Smooth muscle cell (in vitro differentiated cells): ENCODE data around the gene NYNRIN. TPM values are rescaled to one million over a fixed set of nuclear protein-coding genes. Genes with fewer than 3 reads are reported as not detected.

Experiments
- DNase-seq: peaks from one replicate; lab custom pipeline; 2025; ENCODE audit not compliant: unreplicated experiment; lab: John Stamatoyannopoulos, UW
- H2AFZ ChIP-seq: fragments of 200-600 bp; sonication (generic); 2 replicates; pipeline ENCODE4 v1.6.0; 2016; ENCODE audit warnings: antibody characterized with exemption, low read depth, mild to moderate bottlenecking
- H3F3A ChIP-seq: fragments of 200-600 bp; sonication (generic); 2 replicates; pipeline ENCODE4 v1.6.0; 2017; ENCODE audit warnings: antibody characterized with exemption, low read depth
- H3K27ac ChIP-seq: fragments of 200-600 bp; sonication (generic); 2 replicates; pipeline ENCODE4 v1.5.1; 2016; ENCODE audit warnings: low read depth, mild to moderate bottlenecking
- H3K27me3 ChIP-seq: fragments of 200-600 bp; sonication (generic); 2 replicates; pipeline ENCODE4 v1.6.1; 2016; ENCODE audit warnings: low read depth, mild to moderate bottlenecking
- H3K36me3 ChIP-seq: fragments of 200-600 bp; sonication (generic); 2 replicates; pipeline ENCODE4 v1.5.1; 2016; ENCODE audit warnings: low read depth
- H3K4me1 ChIP-seq: fragments of 200-600 bp; sonication (generic); 2 replicates; pipeline ENCODE4 v1.5.1; 2016; ENCODE audit warnings: low read depth
- H3K4me2 ChIP-seq: fragments of 200-600 bp; sonication (generic); 2 replicates; pipeline ENCODE4 v1.6.0; 2016; ENCODE audit warnings: mild to moderate bottlenecking
- H3K4me3 ChIP-seq: fragments of 200-600 bp; sonication (generic); 2 replicates; pipeline ENCODE4 v1.5.1; 2016; ENCODE audit warnings: mild to moderate bottlenecking
- H3K79me2 ChIP-seq: fragments of 200-600 bp; sonication (generic); 2 replicates; pipeline ENCODE4 v1.6.0; 2016; ENCODE audit warnings: low read depth, mild to moderate bottlenecking
- H3K9ac ChIP-seq: fragments of 200-600 bp; sonication (generic); 2 replicates; pipeline ENCODE4 v1.6.0; 2016; ENCODE audit warnings: low read depth
- H3K9me3 ChIP-seq: fragments of 200-600 bp; sonication (generic); replicated peaks from 2 replicates; pipeline ENCODE4 v1.5.1; 2016; ENCODE audit warnings: low read depth
- H4K20me1 ChIP-seq: fragments of 200-600 bp; sonication (generic); 2 replicates; pipeline ENCODE4 v1.6.0; 2016; ENCODE audit warnings: low read depth
- WGBS: methylation state at CpG from one replicate; pipeline ENCODE4 v1.1.7; 2016; ENCODE audit warnings: low lambda C conversion rate; 5-methylcytosine and 5-hydroxymethylcytosine counted together
- polyA plus RNA-seq: library from polyadenylated mRNA; unstranded; fragments of >200 nt; fragmentation: Nextera tagmentation; extraction: Ambion mirVana; gene quantifications from 2 replicates; pipeline ENCODE4 v1.2.1, GENCODE V29; 2016
- total RNA-seq: library from RNA; depleted of rRNA; stranded (reverse); fragments of >200 nt; gene quantifications from 2 replicates; pipeline ENCODE4 v1.2.3, GENCODE V29; 2014
- TF ChIP-seq, protein P1 (sequence below): fragments of 200-600 bp; sonication (generic); IDR thresholded peaks from 2 replicates; pipeline ENCODE4 v1.5.1; 2017; ENCODE audit warnings: borderline replicate concordance, mild to moderate bottlenecking, antibody characterized with exemption; ENCODE audit not compliant: insufficient read depth, poor library complexity, severe bottlenecking

Gene NYNRIN
- total and polyA plus RNA-seq, 2 experiments from 2014 or later, result 30.3 to 38.0 TPM

- Histone ChIP-seq H4K20me1 (peaks cover 6% of the 10 kb centered on the region), H2AFZ (peak overlapping the region; percentile 51), H3K4me2 (peak overlapping the region; percentile 100), H3K79me2 (peaks cover 4% of the 10 kb centered on the region), H3K27me3 (no peaks in the 10 kb centered on the region), H3K9me3 (no peaks in the 10 kb centered on the region), H3F3A (peaks cover 11% of the 10 kb centered on the region), H3K27ac (peak overlapping the region; percentile 97), H3K4me1 (peaks cover 15% of the 10 kb centered on the region), H3K9ac (no peak overlapping the region), H3K36me3 (no peaks in the 10 kb centered on the region), H3K4me3 (no peak overlapping the region)
- WGBS, result 93% methylated on average over 1 of the region's 1 CpG
- TF ChIP-seq, protein P1, sequence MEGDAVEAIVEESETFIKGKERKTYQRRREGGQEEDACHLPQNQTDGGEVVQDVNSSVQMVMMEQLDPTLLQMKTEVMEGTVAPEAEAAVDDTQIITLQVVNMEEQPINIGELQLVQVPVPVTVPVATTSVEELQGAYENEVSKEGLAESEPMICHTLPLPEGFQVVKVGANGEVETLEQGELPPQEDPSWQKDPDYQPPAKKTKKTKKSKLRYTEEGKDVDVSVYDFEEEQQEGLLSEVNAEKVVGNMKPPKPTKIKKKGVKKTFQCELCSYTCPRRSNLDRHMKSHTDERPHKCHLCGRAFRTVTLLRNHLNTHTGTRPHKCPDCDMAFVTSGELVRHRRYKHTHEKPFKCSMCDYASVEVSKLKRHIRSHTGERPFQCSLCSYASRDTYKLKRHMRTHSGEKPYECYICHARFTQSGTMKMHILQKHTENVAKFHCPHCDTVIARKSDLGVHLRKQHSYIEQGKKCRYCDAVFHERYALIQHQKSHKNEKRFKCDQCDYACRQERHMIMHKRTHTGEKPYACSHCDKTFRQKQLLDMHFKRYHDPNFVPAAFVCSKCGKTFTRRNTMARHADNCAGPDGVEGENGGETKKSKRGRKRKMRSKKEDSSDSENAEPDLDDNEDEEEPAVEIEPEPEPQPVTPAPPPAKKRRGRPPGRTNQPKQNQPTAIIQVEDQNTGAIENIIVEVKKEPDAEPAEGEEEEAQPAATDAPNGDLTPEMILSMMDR, result no peak
- DNase-seq, result no peak
Measured at GRCh38 chr14:24364841-24365240, 34.0 kb upstream of the NYNRIN start.

DNA sequence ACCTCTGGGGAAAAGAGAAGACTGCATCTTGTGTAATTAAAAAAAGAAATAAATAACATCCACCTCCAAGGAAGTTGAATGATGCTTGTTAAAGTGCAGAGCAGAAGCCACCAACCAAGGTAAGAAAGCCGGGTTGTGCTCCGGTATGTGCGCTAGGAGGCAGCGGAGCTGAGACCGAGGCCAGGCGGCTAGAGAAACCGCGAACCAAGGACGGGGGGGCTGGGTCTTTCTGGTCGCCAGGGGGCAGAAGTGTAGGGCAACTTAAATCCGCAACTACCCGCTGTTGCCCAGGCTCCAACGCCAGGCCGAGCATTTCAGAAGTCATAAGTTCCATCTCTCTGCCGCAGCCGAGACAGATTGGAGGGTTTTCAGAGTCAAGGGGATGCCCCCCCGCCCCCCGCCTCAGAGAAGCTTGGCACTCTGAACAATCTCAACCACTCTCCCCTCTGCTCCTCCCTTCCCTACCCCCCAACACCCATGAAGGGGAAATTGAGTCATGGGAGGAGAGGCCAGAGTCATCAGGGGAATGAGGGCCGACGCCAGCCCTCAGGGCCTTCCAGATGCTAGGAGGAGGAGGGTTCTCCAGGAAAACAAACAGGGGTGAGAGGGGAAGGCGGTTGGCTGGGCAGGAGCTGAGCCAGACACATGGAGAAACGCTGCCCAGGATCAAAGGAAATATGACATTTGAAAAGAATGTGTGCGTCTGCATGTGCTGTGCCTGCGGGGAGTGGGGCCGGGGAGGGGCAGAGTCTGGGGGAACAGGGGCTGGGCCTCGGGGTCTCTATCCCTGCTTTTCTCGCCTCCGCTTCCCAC lies 33.0 kb upstream of the NYNRIN start:
- Histone ChIP-seq H3K4me2 (peak overlapping the region; percentile 100), H4K20me1 (peaks cover 13% of the 10 kb centered on the region), H2AFZ (peak overlapping the region; percentile 81), H3F3A (peaks cover 11% of the 10 kb centered on the region), H3K4me1 (peaks cover 16% of the 10 kb centered on the region), H3K9ac (peak overlapping the region; percentile 87), H3K9me3 (no peaks in the 10 kb centered on the region), H3K4me3 (peak overlapping the region; percentile 99), H3K27me3 (no peaks in the 10 kb centered on the region), H3K36me3 (no peaks in the 10 kb centered on the region), H3K27ac (peak overlapping the region; percentile 97), H3K79me2 (peaks cover 4% of the 10 kb centered on the region)
- WGBS, result under 1% methylated on average over 23 of the region's 28 CpGs
- TF ChIP-seq, protein P1, result peak; percentile 77
- peak; percentile 52 for DNase-seq

DNA sequence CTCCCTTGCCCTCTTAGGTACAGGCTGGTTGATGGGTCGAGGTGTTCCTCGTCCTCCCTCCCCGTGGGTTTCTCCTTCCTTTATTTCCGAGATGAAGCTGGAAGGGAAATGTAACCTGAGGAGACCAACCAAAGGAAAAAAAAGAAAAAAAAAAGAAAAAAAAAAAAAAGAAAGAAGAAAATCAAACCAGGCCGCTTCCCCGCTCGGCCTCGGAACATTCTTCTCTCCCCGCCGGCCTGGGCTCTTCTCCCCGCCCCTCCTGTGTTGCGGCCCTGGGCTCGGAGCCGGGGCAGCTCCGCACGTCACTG lies 32.4 kb upstream of the NYNRIN start:
- peak overlapping the region; percentile 97 for H3K27ac ChIP-seq
- H3K4me3 ChIP-seq, result peak overlapping the region; percentile 99
- H3K4me1 ChIP-seq, result peaks cover 18% of the 10 kb centered on the region
- DNase-seq, result no peak
- H3K9ac ChIP-seq, result peak overlapping the region; percentile 87
- peaks cover 19% of the 10 kb centered on the region for H4K20me1 ChIP-seq
- peaks cover 11% of the 10 kb centered on the region for H3F3A ChIP-seq
- TF ChIP-seq, protein P1, result no peak
- H3K36me3 ChIP-seq, result no peaks in the 10 kb centered on the region
- peaks cover 4% of the 10 kb centered on the region for H3K79me2 ChIP-seq
- peak overlapping the region; percentile 100 for H3K4me2 ChIP-seq
- no peaks in the 10 kb centered on the region for H3K9me3 ChIP-seq
- no peaks in the 10 kb centered on the region for H3K27me3 ChIP-seq
- peak overlapping the region; percentile 81 for H2AFZ ChIP-seq
- WGBS, result 2% methylated on average over 14 of the region's 16 CpGs
